Cortex of kidney (tissue), 1 donor: ENCODE data around the gene ZNF407.

ENCODE experiments used
- DNase-seq: peaks from one replicate; lab custom pipeline; 2025; lab: John Stamatoyannopoulos, UW

ZNF407 gene

GRCh38 chr18:74832381-74832780 is 234.7 kb downstream of the ZNF407 start:
- no peak for DNase-seq

GRCh38 chr18:74832999-74833398 is 235.3 kb downstream of the ZNF407 start:
- DNase-seq = no peak

DNA sequence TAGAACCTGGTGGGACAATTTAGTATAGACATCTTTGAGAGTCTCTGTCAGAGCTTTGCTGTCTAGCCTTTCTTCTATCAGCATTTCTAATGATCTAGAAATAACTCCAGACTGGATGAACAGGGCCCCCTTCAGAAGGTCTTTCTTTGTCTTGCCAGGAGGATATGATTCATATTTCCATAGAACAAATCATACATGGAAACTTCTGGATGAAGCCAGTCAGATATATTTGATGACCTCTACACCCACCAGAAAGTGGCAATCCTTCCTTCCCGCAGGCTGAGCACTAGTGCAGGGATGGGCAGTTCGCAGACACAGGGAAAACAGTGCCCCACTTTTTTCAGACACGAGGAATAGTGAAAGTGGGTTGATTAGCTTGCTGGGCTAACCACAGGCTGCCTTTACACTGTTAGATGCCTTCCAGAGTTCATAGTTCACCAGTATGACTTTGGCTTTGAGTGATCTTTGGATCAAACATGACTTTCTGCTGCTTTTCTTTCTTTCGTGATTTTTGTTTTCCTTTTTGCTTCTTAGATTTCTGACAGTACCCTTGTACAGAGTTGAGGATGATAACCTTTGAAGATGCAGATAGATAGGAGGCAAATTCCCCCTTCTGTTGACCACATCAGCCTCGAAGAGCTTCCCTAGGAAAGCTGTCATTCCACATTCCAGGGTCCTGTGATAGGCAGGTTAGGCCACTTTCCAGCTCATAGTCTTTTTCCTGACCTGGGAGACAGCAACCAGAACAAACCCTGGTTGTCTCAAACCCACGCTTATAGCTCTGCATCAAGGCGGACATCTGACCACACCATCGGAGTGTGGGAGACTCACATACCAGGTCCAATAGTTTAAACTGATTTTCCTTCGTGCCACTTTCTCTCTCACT is 237.0 kb downstream of the ZNF407 start:
- DNase-seq = no peak

DNA sequence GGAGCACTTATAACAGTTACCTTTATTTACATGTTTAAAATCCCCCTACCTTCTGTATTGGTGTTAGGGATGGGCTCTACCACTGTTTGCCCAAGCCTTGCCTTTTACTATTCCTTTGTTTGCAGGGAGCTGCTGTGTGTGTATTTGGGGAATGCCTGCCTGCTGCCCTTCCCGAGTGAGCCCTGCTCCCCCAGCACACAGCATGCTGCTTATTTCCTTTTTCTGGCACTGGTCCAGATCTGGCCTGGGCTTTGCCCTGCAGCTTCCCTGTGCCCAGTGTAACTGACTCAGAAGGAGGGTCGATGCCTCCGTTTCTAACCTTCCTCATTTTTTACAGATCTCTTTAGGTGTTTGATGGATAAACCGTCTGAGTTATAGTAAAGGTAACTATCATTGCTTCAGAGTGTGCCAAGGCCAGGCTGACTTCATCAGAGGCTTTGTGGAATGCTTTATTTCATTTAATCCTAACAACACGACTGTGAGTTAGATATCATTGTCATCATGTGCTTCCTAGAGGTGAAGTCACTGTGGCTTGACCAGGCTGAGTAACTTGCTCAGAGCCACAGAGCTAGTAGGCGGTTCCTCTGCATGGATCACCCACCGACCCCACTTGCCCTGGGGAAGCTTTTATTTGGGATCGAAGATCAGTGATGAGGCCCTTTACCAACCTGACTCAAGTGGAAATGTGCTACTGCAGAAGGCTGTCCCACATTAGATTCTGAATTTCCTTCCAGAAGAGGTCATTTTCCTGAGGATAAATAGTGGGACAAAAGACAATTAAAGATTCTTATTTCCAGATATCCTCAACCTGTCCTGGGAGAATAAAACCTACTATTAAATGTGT is 238.8 kb downstream of the ZNF407 start:
- DNase-seq = no peak

GRCh38 chr18:74840492-74841167 is 243.0 kb downstream of the ZNF407 start:
- DNase-seq = no peak

GRCh38 chr18:74841248-74841647 is 243.6 kb downstream of the ZNF407 start:
- no peak for DNase-seq

- DNase-seq = no peak
Observed at GRCh38 chr18:74849301-74849700, 251.6 kb downstream of the ZNF407 start.

- DNase-seq = no peak
Observed at GRCh38 chr18:74856434-74856833, 258.8 kb downstream of the ZNF407 start.

DNA sequence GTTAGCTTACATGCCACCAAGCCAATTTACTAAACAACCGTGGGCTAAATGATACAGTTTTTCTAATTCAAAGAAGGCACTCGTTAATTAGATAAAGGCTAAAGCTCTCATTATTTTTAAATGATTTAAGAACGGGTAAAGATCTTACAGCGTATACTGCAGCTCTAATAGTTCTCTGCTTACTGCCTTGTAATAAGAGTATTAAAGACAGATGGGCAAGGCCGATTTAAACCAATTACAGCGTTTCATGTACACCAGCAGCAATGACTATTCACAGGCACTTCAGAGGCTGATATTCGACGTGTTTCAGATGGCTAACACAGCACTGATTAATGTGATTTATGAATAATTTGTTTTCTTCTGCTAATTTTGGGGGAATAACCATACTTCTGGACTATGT is 259.3 kb downstream of the ZNF407 start:
- no peak for DNase-seq

- no peak for DNase-seq
Observed at GRCh38 chr18:74857901-74858300, 260.2 kb downstream of the ZNF407 start.

GRCh38 chr18:74861154-74861553 is 263.5 kb downstream of the ZNF407 start:
- DNase-seq = no peak

GRCh38 chr18:74862094-74862493 is 264.4 kb downstream of the ZNF407 start:
- no peak for DNase-seq

DNA sequence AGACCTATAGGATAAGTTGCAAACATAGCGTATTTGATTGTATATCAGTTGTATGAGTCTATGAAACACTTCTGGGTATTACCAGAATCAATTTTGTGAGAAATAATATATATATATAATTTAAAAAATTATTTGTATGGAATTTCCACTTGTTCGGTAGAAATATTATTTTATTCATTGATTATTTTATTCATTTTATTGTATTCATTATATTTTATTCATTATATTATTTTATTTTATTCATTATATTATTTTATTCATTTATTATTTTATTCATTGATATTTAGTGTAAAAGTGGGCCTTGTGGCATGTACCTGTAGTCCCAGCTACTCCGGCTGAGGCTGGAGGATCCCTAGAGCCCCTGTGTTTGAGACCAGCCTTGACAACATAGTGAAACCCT is 268.9 kb downstream of the ZNF407 start:
- no peak for DNase-seq

DNA sequence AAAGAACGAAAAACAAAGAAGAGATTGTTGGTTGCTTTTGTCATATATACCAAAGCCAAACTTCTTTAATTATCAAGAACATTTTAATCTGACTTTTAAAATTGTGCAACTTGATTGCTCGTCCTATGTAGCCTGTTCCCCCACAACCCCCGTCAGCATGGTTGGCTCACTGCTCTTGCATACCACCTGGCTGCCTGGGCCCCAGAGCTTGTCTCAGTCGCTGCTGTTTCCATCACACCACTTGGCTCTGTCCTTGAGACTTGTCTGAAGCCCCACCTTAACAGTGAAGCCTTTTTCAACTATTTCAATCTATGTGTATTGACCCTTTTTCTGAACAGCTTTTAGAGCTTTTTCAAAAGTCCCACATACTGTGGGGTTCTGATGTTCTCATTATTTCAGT is 270.8 kb downstream of the ZNF407 start:
- no peak for DNase-seq

- no peak for DNase-seq
Observed at GRCh38 chr18:74869904-74870863, 272.5 kb downstream of the ZNF407 start.

DNA sequence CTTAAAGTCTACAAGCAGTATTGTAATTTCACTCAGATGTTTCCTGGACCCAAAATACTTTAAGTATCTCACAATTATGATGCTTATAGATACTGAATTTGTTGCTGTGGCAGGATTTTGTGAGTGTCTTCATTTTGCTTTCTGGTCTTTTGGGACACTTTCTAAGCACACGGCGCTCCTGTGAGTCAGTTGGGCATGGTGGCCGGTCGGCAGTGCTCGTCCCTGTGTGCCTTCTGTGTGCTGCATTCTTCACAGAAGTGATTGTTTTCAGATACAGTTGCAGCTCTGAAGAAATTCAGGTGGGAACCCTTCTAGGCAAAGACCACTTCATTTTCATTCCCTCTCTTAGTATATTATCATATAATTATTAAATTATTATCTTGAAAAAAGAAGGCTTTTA is 273.3 kb downstream of the ZNF407 start:
- DNase-seq = no peak

DNA sequence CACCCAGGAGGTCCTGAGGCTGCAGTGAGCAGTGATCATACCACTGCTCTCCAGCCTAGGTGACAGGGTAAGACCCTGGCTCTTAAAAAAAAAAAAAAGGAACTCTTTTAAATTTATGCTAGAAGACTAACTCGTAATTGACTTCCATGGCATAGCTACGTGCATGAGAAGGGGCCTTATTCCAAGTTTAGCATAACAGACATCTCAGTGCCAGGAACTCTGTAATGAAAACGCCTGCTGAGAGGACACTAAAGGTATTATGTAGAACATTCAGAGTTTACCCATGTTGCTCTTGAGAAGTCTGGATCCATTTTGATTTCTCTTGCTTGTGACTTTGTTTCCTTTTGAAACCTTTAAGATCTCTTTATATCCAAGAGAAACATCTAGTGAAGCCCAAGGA is 276.0 kb downstream of the ZNF407 start:
- DNase-seq = no peak

- DNase-seq = no peak
Observed at GRCh38 chr18:74874351-74874750, 276.7 kb downstream of the ZNF407 start.

DNA sequence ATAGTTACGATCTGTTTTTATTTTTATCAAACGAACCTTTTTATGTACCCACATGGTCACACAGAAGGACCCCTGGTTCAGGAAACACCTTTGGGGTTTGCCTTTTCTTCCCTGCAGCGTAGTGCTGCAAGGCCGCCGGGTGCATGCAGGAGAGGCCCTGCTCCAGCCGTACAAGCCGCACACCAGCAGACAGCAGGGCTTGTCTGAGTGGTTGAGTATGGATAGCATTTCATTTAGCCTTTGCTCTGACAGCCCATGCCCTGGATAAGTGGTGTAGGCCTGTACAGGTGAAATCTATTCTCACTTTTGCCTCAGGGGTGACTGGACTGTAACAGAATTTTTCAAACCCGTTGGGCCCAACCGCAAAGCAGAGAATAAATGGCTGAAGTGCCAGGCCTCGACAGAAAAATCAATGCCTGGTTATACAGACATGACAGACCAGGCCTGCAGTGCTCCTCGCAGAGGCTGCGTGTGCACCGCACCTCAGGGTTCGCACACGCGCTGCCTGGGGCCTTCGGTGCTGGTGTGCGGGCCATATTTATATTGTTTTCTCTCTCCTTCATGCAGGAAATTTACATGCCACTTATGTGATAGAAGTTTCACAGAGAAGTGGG is 279.1 kb downstream of the ZNF407 start:
- no peak for DNase-seq

- DNase-seq = no peak
Observed at GRCh38 chr18:74878267-74878666, 280.6 kb downstream of the ZNF407 start.

DNA sequence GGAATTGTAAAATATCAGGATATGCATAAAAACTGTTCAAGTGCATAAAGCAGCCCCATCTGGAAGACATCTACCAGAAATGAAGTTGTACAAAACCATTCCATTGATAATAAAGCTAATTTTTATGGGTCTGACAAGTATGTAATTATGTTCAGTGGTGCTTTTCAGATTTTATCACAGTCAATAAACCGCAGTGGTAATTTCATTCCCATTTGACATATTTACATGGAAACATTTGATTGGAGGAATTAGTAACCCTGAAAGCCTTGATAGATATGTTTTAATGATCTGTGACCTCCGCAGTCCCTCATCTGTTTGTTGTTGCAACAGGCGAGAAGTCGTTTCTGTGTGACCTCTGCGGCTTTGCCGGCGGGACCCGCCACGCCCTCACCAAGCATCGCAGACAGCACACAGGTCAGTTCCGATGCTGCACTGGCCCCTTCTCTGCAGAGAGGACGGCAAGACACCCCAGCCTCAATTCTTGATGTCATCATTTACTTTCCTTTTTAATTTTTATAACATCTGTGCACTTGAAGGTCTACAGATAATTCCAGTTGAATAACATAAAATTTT is 283.1 kb downstream of the ZNF407 start:
- no peak for DNase-seq
